Measurements from ENCODE around the gene AHI1. TPM values are rescaled to one million over a fixed set of nuclear protein-coding genes. Genes with fewer than 3 reads are reported as not detected.

The AHI1 gene
- total and polyA plus RNA-seq, 2 of the 13 experiments (the other 11 are each of a cell fraction or from before 2014, with no cell fraction given) = 7.2 to 18.6 TPM

GRCh38 chr6:135329851-135330803 lies 167.4 kb downstream of the AHI1 start (continued):
- TF ChIP-seq, protein P1, sequence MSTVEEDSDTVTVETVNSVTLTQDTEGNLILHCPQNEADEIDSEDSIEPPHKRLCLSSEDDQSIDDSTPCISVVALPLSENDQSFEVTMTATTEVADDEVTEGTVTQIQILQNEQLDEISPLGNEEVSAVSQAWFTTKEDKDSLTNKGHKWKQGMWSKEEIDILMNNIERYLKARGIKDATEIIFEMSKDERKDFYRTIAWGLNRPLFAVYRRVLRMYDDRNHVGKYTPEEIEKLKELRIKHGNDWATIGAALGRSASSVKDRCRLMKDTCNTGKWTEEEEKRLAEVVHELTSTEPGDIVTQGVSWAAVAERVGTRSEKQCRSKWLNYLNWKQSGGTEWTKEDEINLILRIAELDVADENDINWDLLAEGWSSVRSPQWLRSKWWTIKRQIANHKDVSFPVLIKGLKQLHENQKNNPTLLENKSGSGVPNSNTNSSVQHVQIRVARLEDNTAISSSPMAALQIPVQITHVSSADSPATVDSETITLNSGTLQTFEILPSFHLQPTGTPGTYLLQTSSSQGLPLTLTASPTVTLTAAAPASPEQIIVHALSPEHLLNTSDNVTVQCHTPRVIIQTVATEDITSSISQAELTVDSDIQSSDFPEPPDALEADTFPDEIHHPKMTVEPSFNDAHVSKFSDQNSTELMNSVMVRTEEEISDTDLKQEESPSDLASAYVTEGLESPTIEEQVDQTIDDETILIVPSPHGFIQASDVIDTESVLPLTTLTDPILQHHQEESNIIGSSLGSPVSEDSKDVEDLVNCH (CRISPR knock-in tag; IDR thresholded peaks at IDR 0.05) = no peak

GRCh38 chr6:135328136-135328535 lies 169.4 kb downstream of the AHI1 start:
- no peaks in the 10 kb centered on the region for H4K20me1 ChIP-seq (ENCODE audit: insufficient read depth, low read length)
- no peaks in the 10 kb centered on the region for H3K79me2 ChIP-seq (ENCODE audit: insufficient read depth, low read length)
- no peak overlapping the region for H3K4me3 ChIP-seq (replicated peaks in 1 of 3; ENCODE audit: insufficient read depth in 1 of 3, low read depth in 2 of 3, low read length in 3 of 3)
- no peak overlapping the region for H2AFZ ChIP-seq (ENCODE audit: low read length)
- no peaks in the 10 kb centered on the region for H3K36me3 ChIP-seq (replicated peaks in 1 of 2; ENCODE audit: control insufficient read depth in 1 of 2, insufficient read depth in 2 of 2, low read length in 2 of 2)
- no peaks in the 10 kb centered on the region for H3K27me3 ChIP-seq (ENCODE audit: control insufficient read depth in 1 of 2, insufficient read depth in 2 of 2, low read length in 2 of 2)
- intact Hi-C loops (cut with micrococcal nuclease; ENCODE audit: unreplicated experiment) = no loop called here
- H3K4me1 ChIP-seq (ENCODE audit: insufficient read depth, low read length) = no peaks in the 10 kb centered on the region
- in situ Hi-C loops (cut with HindIII; ENCODE audit: extremely low pct_ligation_motif_present, low pct_unique_long_range_greater_than_20kb) = no loop called here
- no peak overlapping the region for H3K4me2 ChIP-seq (ENCODE audit: low read depth, low read length)
- H3K9me3 ChIP-seq (ENCODE audit: low read length) = no peaks in the 10 kb centered on the region
- FAIRE-seq (no peak), DNase-seq (ENCODE audit: low spot score) (no peak), ATAC-seq (no peak)
- H3K9ac ChIP-seq (ENCODE audit: insufficient read depth, low read depth, low read length) = no peak overlapping the region
- CTCF ChIA-PET (ENCODE audit: low intra/inter-chr PET ratio, low total read pairs) = no interaction called here
- POLR2A ChIA-PET = no interaction called here
- WGBS (ENCODE audit: low lambda C conversion rate) = 88% methylated on average over 1 of the region's 1 CpG
- no TSS peak for BruUV-seq (replicated peaks)
- no peak overlapping the region for H3K27ac ChIP-seq (ENCODE audit: extremely low read length, insufficient read depth, low read length)
- TF ChIP-seq SNAPC4 (CRISPR knock-in tag; IDR thresholded peaks at IDR 0.05) (no peak), ZFYVE20 (CRISPR knock-in tag; IDR thresholded peaks at IDR 0.05; ENCODE audit: borderline replicate concordance, low read depth) (no peak), JDP2 (CRISPR knock-in tag; IDR thresholded peaks at IDR 0.05; ENCODE audit: borderline replicate concordance) (no peak), POLR2G (IDR thresholded peaks at IDR 0.05; ENCODE audit: low read depth, low read length) (no peak), RAD21 (CRISPR knock-in tag; IDR thresholded peaks at IDR 0.05) (no peak)
- TF ChIP-seq, protein P2, sequence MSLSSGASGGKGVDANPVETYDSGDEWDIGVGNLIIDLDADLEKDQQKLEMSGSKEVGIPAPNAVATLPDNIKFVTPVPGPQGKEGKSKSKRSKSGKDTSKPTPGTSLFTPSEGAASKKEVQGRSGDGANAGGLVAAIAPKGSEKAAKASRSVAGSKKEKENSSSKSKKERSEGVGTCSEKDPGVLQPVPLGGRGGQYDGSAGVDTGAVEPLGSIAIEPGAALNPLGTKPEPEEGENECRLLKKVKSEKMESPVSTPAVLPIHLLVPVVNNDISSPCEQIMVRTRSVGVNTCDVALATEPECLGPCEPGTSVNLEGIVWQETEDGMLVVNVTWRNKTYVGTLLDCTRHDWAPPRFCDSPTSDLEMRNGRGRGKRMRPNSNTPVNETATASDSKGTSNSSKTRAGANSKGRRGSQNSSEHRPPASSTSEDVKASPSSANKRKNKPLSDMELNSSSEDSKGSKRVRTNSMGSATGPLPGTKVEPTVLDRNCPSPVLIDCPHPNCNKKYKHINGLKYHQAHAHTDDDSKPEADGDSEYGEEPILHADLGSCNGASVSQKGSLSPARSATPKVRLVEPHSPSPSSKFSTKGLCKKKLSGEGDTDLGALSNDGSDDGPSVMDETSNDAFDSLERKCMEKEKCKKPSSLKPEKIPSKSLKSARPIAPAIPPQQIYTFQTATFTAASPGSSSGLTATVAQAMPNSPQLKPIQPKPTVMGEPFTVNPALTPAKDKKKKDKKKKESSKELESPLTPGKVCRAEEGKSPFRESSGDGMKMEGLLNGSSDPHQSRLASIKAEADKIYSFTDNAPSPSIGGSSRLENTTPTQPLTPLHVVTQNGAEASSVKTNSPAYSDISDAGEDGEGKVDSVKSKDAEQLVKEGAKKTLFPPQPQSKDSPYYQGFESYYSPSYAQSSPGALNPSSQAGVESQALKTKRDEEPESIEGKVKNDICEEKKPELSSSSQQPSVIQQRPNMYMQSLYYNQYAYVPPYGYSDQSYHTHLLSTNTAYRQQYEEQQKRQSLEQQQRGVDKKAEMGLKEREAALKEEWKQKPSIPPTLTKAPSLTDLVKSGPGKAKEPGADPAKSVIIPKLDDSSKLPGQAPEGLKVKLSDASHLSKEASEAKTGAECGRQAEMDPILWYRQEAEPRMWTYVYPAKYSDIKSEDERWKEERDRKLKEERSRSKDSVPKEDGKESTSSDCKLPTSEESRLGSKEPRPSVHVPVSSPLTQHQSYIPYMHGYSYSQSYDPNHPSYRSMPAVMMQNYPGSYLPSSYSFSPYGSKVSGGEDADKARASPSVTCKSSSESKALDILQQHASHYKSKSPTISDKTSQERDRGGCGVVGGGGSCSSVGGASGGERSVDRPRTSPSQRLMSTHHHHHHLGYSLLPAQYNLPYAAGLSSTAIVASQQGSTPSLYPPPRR (CRISPR knock-in tag; IDR thresholded peaks at IDR 0.05; ENCODE audit: borderline replicate concordance) = no peak
